CD4-positive, CD25-positive, alpha-beta regulatory T cell (primary cell): ENCODE results near the gene ARHGEF26. TPM values are rescaled to one million over a fixed set of nuclear protein-coding genes. Genes with fewer than 3 reads are reported as not detected.

ENCODE experiments used
- ATAC-seq, 2 donors: fragments of 150-1000 bp; cut with Tn5 transposase; one replicate each; pipeline ENCODE4 v1.10.0; 2021; ENCODE audit warnings: low read depth in 2 of 2, moderate number of reproducible peaks in 2 of 2, moderate library complexity in 1 of 2
- DNase-seq, 3 donors: peaks; one replicate each; pipeline versions ENCODE4 v3.0.0 to v3.0.0-alpha.2; 2012 to 2022; ENCODE audit warnings: mixed read lengths in 1 of 3
- H3K27ac ChIP-seq: one replicate; pipeline ENCODE4 v1.7.0; 2013; ENCODE audit warnings: mild to moderate bottlenecking, low read length; ENCODE audit not compliant: insufficient read depth, poor library complexity, severe bottlenecking
- H3K27me3 ChIP-seq: one replicate; pipeline ENCODE4 v1.7.0; 2013; ENCODE audit warnings: low read length; ENCODE audit not compliant: control insufficient read depth, insufficient read depth
- H3K36me3 ChIP-seq: one replicate; pipeline ENCODE4 v1.7.0; 2013; ENCODE audit warnings: mild to moderate bottlenecking, low read length, moderate library complexity; ENCODE audit not compliant: control insufficient read depth, insufficient read depth
- H3K4me1 ChIP-seq: 2 replicates; pipeline ENCODE4 v1.7.0; 2013; ENCODE audit warnings: mild to moderate bottlenecking, low read length; ENCODE audit not compliant: insufficient read depth, control insufficient read depth, poor library complexity, severe bottlenecking
- H3K4me3 ChIP-seq: one replicate; pipeline ENCODE4 v1.7.0; 2013; ENCODE audit warnings: low read depth, mild to moderate bottlenecking, low read length, moderate library complexity
- H3K9me3 ChIP-seq, 2 experiments: 1 replicate in 1 of 2; 2 replicates in 1 of 2; pipeline ENCODE4 v1.7.0; 2013; ENCODE audit warnings: low read length in 2 of 2, mild to moderate bottlenecking in 1 of 2, moderate library complexity in 1 of 2; ENCODE audit not compliant: control insufficient read depth in 2 of 2
- H3K27ac Mint-ChIP-seq, 3 donors: one replicate each; pipeline ENCODE4 v1.8.0; 2020 to 2022; ENCODE audit warnings: mild to moderate bottlenecking in 3 of 3, mixed read lengths in 3 of 3, moderate library complexity in 2 of 3
- H3K27me3 Mint-ChIP-seq: one replicate; pipeline ENCODE4 v1.8.0; 2022; ENCODE audit warnings: mild to moderate bottlenecking, mixed read lengths
- H3K36me3 Mint-ChIP-seq: one replicate; pipeline ENCODE4 v1.8.0; 2020; ENCODE audit warnings: mixed read lengths
- H3K4me1 Mint-ChIP-seq, 4 donors: one replicate each; pipeline ENCODE4 v1.8.0; 2020 to 2022; ENCODE audit warnings: mixed read lengths in 4 of 4, mild to moderate bottlenecking in 1 of 4
- H3K4me3 Mint-ChIP-seq, 4 donors: one replicate each; pipeline ENCODE4 v1.8.0; 2020 to 2022; ENCODE audit warnings: mild to moderate bottlenecking in 4 of 4, mixed read lengths in 4 of 4, moderate library complexity in 3 of 4
- H3K9me3 Mint-ChIP-seq, 7 donors: one replicate each; pipeline ENCODE4 v1.8.0; 2020 to 2022; ENCODE audit warnings: mixed read lengths in 7 of 7, mild to moderate bottlenecking in 3 of 7, moderate library complexity in 2 of 7
- polyA plus RNA-seq, 4 donors: library from polyadenylated mRNA; unstranded; fragments of 300-500 nt; fragmentation: Illumina TruSeq; gene quantifications; one replicate each; pipeline ENCODE4 v1.2.3, GENCODE V29; 2021
- total RNA-seq: library from RNA; stranded (reverse); gene quantifications from one replicate; pipeline ENCODE4 v1.2.3, GENCODE V29; 2022

The ARHGEF26 gene
- total and polyA plus RNA-seq, 5 donors from 2014 or later: 0.09 to 0.13 TPM; not detected in 3

DNA sequence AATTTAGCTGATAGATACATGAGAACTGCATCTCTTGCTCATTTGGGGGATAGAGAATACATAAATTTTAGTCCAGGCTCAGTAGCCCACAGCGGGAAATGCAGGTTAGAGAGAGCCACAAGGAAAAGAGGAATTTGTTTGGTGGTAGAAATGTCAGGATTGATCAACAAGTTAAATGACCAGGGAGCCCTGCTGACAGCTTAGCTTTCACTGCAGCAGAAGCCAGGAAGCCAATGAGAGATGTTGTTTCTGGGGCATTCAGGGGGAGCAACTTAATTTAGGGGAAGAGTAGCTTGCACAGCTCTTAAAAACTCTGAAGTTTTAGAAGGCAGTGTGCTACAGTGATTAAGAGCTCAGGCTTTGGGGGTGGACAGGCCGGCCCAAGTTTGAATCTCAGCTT is 22.7 kb downstream of the ARHGEF26 start:
- H3K4me1 Mint-ChIP-seq: no peaks in the 10 kb centered on the region
- Histone ChIP-seq H3K4me3 (no peak overlapping the region), H3K4me1 (no peaks in the 10 kb centered on the region), H3K27me3 (no peaks in the 10 kb centered on the region), H3K9me3 (no peaks in the 10 kb centered on the region), H3K27ac (no peak overlapping the region), H3K36me3 (no peaks in the 10 kb centered on the region)
- DNase-seq (no peak), ATAC-seq (no peak)
- no peak overlapping the region for H3K4me3 Mint-ChIP-seq
- H3K36me3 Mint-ChIP-seq: no peaks in the 10 kb centered on the region
- peaks cover 5% of the 10 kb centered on the region for H3K27me3 Mint-ChIP-seq
- H3K9me3 Mint-ChIP-seq: peaks cover 0 to 1% (median 0%) of the 10 kb centered on the region in 7 donors
- no peak overlapping the region for H3K27ac Mint-ChIP-seq

DNA sequence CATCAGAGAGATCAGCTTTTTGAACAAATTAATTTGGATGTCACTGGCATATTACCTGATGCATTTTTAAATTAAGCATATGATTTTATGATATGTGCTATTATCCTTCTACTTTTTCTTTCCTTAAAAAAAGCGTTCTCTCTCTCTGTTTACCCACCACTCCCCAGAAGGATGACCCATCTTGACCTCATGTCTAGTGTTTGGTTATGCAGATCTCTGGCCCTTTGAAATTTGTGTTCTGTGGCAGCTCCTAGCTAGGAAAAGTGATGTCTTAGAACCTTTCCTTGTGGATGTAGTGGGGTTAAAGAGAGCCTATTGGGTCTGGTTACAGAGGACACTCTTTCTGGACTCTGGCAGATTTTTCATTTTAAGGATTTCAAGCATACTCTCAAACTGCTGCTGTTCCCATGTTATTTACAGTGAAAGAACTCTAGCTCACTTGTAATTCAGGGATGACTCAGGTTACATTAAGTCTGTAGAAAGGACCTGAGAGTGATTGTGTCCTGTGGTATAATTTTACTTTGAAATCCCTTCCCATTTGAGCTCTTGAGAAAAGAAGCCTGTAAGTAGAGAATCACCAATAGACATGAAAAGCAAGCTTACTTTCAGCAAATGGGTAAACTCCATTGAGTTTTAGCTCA is 23.8 kb downstream of the ARHGEF26 start:
- Mint-ChIP-seq H3K4me3 (no peak overlapping the region), H3K4me1 (no peaks in the 10 kb centered on the region), H3K9me3 (no peaks in the 10 kb centered on the region), H3K27ac (no peak overlapping the region), H3K36me3 (no peaks in the 10 kb centered on the region), H3K27me3 (peaks cover 5% of the 10 kb centered on the region)
- ATAC-seq (no peak), DNase-seq (no peak)
- H3K9me3 ChIP-seq: no peaks in the 10 kb centered on the region
- H3K4me3 ChIP-seq: no peak overlapping the region
- no peak overlapping the region for H3K27ac ChIP-seq
- H3K27me3 ChIP-seq: no peaks in the 10 kb centered on the region
- no peaks in the 10 kb centered on the region for H3K36me3 ChIP-seq
- H3K4me1 ChIP-seq: no peaks in the 10 kb centered on the region

DNA sequence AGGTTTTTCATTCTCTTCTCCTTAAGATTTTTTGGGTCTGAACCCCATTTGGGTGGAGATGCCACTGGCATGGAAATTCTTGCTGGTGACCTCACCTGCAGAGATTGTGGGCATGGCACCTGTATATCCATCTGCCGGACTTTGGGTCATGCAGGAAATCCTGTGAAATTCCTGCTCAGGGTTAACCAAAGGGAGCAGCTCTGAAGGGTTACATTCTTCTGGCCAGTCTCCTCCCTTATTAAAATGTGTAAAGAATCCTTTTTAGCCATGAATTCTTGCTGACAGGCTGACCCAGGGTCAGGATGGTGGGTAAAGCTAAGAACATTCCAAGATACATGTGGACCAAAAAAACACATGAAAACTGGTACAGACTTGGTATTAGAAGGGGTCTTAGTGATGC is 27.4 kb downstream of the ARHGEF26 start:
- Histone ChIP-seq H3K4me1 (no peaks in the 10 kb centered on the region), H3K36me3 (no peaks in the 10 kb centered on the region), H3K27me3 (peaks cover 4% of the 10 kb centered on the region), H3K4me3 (no peak overlapping the region), H3K27ac (no peak overlapping the region), H3K9me3 (no peaks in the 10 kb centered on the region)
- Mint-ChIP-seq H3K4me3 (no peak overlapping the region), H3K9me3 (no peaks in the 10 kb centered on the region), H3K36me3 (no peaks in the 10 kb centered on the region), H3K27me3 (peaks cover 14% of the 10 kb centered on the region), H3K27ac (no peak overlapping the region), H3K4me1 (no peaks in the 10 kb centered on the region)
- ATAC-seq (no peak), DNase-seq (no peak)

DNA sequence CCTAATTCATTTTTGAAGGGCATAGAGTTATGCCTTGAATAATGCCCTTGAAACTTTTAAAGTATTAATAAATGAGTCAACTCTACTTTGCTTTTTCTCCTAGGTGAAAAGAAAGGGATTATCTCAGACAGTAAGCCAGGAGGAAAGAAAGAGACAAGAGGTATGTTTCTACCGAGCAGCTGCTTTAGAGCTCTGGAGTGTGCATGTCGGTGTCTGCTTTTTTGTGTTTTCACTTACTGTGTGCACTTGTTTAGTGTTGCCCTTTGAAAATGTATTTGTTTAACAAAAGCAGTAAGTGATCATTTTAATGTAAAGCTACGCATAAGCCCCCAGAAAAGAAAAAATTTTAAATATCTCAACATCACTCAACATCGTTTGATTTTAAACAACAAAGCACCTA is 28.1 kb downstream of the ARHGEF26 start:
- no peak overlapping the region for H3K27ac Mint-ChIP-seq
- Histone ChIP-seq H3K36me3 (no peaks in the 10 kb centered on the region), H3K27me3 (peaks cover 4% of the 10 kb centered on the region), H3K4me3 (no peak overlapping the region), H3K4me1 (no peaks in the 10 kb centered on the region), H3K27ac (no peak overlapping the region), H3K9me3 (no peaks in the 10 kb centered on the region)
- H3K9me3 Mint-ChIP-seq: no peaks in the 10 kb centered on the region
- DNase-seq (no peak), ATAC-seq (no peak)
- H3K36me3 Mint-ChIP-seq: no peaks in the 10 kb centered on the region
- no peak overlapping the region for H3K4me3 Mint-ChIP-seq
- no peaks in the 10 kb centered on the region for H3K4me1 Mint-ChIP-seq
- peaks cover 14% of the 10 kb centered on the region for H3K27me3 Mint-ChIP-seq

DNA sequence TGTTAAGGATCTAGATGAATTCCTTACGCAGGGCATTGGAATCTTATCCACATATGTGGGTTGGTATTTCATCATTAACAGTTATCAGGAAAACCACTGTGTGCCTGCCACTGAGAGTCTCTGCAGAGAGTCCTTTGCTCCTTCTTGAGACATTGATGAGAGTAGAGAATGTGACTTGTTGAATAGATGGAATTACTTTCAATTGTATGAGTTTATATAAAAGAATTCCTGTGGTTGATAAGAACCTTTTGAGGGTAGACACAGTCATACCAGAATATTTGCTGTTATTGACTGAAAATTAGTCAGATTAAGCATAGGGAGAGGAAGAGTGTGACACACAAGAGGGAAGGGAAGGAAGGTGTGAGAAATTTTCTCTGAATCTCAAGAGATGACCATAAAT is 30.8 kb downstream of the ARHGEF26 start:
- no peak overlapping the region for H3K27ac ChIP-seq
- Mint-ChIP-seq H3K9me3 (no peaks in the 10 kb centered on the region), H3K27ac (no peak overlapping the region), H3K27me3 (peaks cover 21% of the 10 kb centered on the region), H3K4me1 (no peaks in the 10 kb centered on the region), H3K36me3 (no peaks in the 10 kb centered on the region), H3K4me3 (no peak overlapping the region)
- DNase-seq (no peak), ATAC-seq (no peak)
- H3K9me3 ChIP-seq: no peaks in the 10 kb centered on the region
- H3K4me1 ChIP-seq: no peaks in the 10 kb centered on the region
- no peaks in the 10 kb centered on the region for H3K36me3 ChIP-seq
- H3K4me3 ChIP-seq: no peak overlapping the region
- peaks cover 4% of the 10 kb centered on the region for H3K27me3 ChIP-seq

DNA sequence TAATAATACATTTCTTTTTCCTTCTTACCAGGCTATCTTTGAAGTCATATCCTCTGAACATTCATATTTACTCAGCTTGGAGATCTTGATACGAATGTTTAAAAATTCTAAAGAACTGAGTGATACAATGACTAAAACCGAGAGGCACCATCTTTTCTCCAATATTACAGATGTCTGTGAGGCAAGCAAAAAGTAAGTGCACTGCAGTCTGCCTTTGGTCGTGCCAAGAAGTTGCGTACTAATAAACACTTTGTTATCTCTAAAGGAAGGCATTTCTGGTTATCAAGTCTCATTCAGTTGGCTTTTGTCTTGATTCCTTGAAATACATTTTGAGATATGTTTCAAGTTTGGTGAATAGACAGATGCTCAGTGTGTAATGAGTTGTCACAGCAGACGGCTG is 31.6 kb downstream of the ARHGEF26 start:
- H3K27me3 ChIP-seq: peaks cover 4% of the 10 kb centered on the region
- no peak overlapping the region for H3K27ac ChIP-seq
- no peak for DNase-seq
- H3K4me1 Mint-ChIP-seq: no peaks in the 10 kb centered on the region
- no peaks in the 10 kb centered on the region for H3K36me3 Mint-ChIP-seq
- no peaks in the 10 kb centered on the region for H3K36me3 ChIP-seq
- H3K4me1 ChIP-seq: no peaks in the 10 kb centered on the region
- H3K27ac Mint-ChIP-seq: no peak overlapping the region
- peaks cover 25% of the 10 kb centered on the region for H3K27me3 Mint-ChIP-seq
- no peaks in the 10 kb centered on the region for H3K9me3 ChIP-seq
- no peaks in the 10 kb centered on the region for H3K9me3 Mint-ChIP-seq
- H3K4me3 ChIP-seq: no peak overlapping the region
- no peak overlapping the region for H3K4me3 Mint-ChIP-seq
- no peak for ATAC-seq

DNA sequence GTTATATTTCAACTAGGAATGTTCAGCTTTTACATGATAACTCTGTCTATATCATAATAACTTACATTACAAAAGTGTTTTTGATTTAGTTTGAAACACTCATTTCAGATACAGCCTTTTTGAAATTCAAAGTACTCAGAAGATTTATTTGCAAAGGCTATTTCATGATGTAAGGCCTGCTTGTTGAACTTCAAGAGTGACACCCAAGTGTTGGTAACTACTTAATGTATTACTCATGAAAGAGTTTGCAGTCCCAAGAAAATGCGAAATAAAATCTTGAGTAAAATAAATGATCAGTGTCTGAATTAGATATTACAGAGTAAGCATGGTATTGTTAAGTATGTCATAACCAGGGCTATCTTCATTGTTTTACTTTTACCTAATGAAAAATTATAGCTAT is 35.3 kb downstream of the ARHGEF26 start:
- no peaks in the 10 kb centered on the region for H3K9me3 ChIP-seq
- no peaks in the 10 kb centered on the region for H3K36me3 ChIP-seq
- no peaks in the 10 kb centered on the region for H3K4me1 ChIP-seq
- peaks cover 4% of the 10 kb centered on the region for H3K27me3 ChIP-seq
- no peak for ATAC-seq
- no peak for DNase-seq
- Mint-ChIP-seq H3K27ac (no peak overlapping the region), H3K4me1 (no peaks in the 10 kb centered on the region), H3K36me3 (no peaks in the 10 kb centered on the region), H3K9me3 (no peaks in the 10 kb centered on the region), H3K27me3 (peaks cover 13% of the 10 kb centered on the region), H3K4me3 (no peak overlapping the region)
- H3K4me3 ChIP-seq: no peak overlapping the region
- H3K27ac ChIP-seq: no peak overlapping the region

DNA sequence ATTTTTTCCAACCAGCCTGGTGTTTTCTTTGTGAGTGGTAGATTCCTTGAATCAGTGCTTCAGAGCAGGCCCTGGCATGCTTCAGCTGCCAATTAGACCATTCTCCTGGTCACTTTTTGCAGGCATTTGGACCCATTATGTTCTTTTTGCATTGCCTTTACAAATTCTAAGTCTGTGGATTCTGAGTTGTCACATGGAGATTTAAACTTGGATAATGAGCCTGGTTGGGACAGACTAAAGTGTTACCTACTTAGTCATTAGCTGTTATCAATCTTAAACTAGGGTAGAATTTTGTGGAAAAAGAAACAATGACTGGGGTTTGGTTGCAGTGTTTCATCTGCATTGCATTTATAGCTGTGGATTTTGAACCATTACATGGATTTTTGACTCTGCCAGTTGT is 40.6 kb downstream of the ARHGEF26 start:
- Mint-ChIP-seq H3K36me3 (no peaks in the 10 kb centered on the region), H3K4me3 (no peak overlapping the region), H3K4me1 (no peaks in the 10 kb centered on the region), H3K27ac (no peak overlapping the region), H3K27me3 (peaks cover 7% of the 10 kb centered on the region), H3K9me3 (no peaks in the 10 kb centered on the region)
- Histone ChIP-seq H3K36me3 (no peaks in the 10 kb centered on the region), H3K9me3 (no peaks in the 10 kb centered on the region), H3K27me3 (no peaks in the 10 kb centered on the region), H3K27ac (no peak overlapping the region), H3K4me3 (no peak overlapping the region), H3K4me1 (no peaks in the 10 kb centered on the region)
- DNase-seq (no peak), ATAC-seq (no peak)
